HepG2 (cell line): ENCODE results near the gene SPAAR. TPM values are rescaled to one million over a fixed set of nuclear protein-coding genes. Genes with fewer than 3 reads are reported as not detected.
A peak's percentile ranks its signal among the peaks of the same experiment; 100 is the strongest.

ENCODE experiments used
- CEBPZ ChIP-seq: IDR thresholded peaks from 2 replicates; pipeline ENCODE4 v1.6.1; 2012; ENCODE audit warnings: low read length, improper control_type of control experiment
- CHD4 ChIP-seq: fragments of 200-600 bp; sonication (generic); IDR thresholded peaks from 2 replicates; pipeline ENCODE4 v1.7.0; 2017; ENCODE audit warnings: mild to moderate bottlenecking, low read length, borderline replicate concordance
- CREB3 ChIP-seq: sonication (generic); formaldehyde crosslinking; IDR thresholded peaks from 2 replicates; pipeline ENCODE4 v1.5.0; 2020; ENCODE audit warnings: missing genetic modification reagents
- FOSL2 ChIP-seq: sonication (generic); formaldehyde crosslinking; IDR thresholded peaks from 2 replicates; pipeline ENCODE4 v1.4.0; 2020; ENCODE audit warnings: missing genetic modification reagents
- HIC2 ChIP-seq: sonication (generic); formaldehyde crosslinking; IDR thresholded peaks from 2 replicates; pipeline ENCODE4 v1.9.0; 2022; ENCODE audit warnings: low read depth, missing genetic modification reagents
- HOMEZ ChIP-seq: IDR thresholded peaks from 2 replicates; pipeline ENCODE4 v1.6.1; 2016; ENCODE audit warnings: low read depth
- MTA1 ChIP-seq: sonication (generic); formaldehyde crosslinking; IDR thresholded peaks from 2 replicates; pipeline ENCODE4 v1.4.0; 2020; ENCODE audit warnings: missing genetic modification reagents, mild to moderate bottlenecking, borderline replicate concordance
- NFRKB ChIP-seq: fragments of 450-650 bp; IDR thresholded peaks from 2 replicates; pipeline ENCODE4 v1.6.1; 2017
- POGZ ChIP-seq: sonication (generic); formaldehyde crosslinking; IDR thresholded peaks from 2 replicates; pipeline ENCODE4 v1.4.0; 2020; ENCODE audit warnings: mild to moderate bottlenecking, missing genetic modification reagents
- RNF2 ChIP-seq: fragments of 450-650 bp; conservative IDR thresholded peaks from 2 replicates; pipeline ENCODE4 v1.6.1; 2016; ENCODE audit warnings: low read depth
- SRSF4 ChIP-seq: fragments of 200-400 bp; formaldehyde crosslinking; IDR thresholded peaks from one replicate; pipeline ENCODE4 v1.6.1; 2018; ENCODE audit warnings: mild to moderate bottlenecking, low read depth, low read length, moderate library complexity; ENCODE audit not compliant: poor library complexity, severe bottlenecking
- XRCC5 ChIP-seq: fragments of 200-400 bp; formaldehyde crosslinking; optimal IDR thresholded peaks from 2 replicates; pipeline ENCODE3; 2017; ENCODE audit warnings: mild to moderate bottlenecking, low read length
- ZFP90 ChIP-seq: sonication (generic); formaldehyde crosslinking; IDR thresholded peaks from 2 replicates; pipeline ENCODE4 v1.8.0; 2022; ENCODE audit warnings: missing genetic modification reagents, mild to moderate bottlenecking, inconsistent platforms, borderline replicate concordance
- ZNF619 ChIP-seq: sonication (generic); formaldehyde crosslinking; IDR thresholded peaks from 2 replicates; pipeline ENCODE4 v1.4.0; 2020; ENCODE audit warnings: mild to moderate bottlenecking, missing genetic modification reagents
- ZNF75D ChIP-seq: sonication (generic); formaldehyde crosslinking; IDR thresholded peaks from 2 replicates; pipeline ENCODE4 v1.8.1; 2023; ENCODE audit warnings: missing genetic modification reagents, mild to moderate bottlenecking, borderline replicate concordance
- ZNF770 ChIP-seq: sonication (generic); formaldehyde crosslinking; IDR thresholded peaks from 2 replicates; pipeline ENCODE4 v1.5.0; 2020; ENCODE audit warnings: mild to moderate bottlenecking, missing genetic modification reagents
- ZNF772 ChIP-seq: sonication (generic); formaldehyde crosslinking; IDR thresholded peaks from 2 replicates; pipeline ENCODE4 v1.5.0; 2020; ENCODE audit warnings: mild to moderate bottlenecking, missing genetic modification reagents
- polyA plus RNA-seq, 8 experiments: library from polyadenylated mRNA; depleted of rRNA in 3 of 8; stranded (reverse) in 7 of 8; unstranded in 1 of 8; fragments of >200 nt; fragmentation: Illumina TruSeq in 4 of 8; extraction: Trizol in 4 of 8; gene quantifications; 2 replicates each; pipeline versions ENCODE4 v1.2.1 to v1.2.3, GENCODE V29; 2011 to 2016; ENCODE audit warnings: low read depth in 4 of 8, missing spikeins in 1 of 8, mixed read lengths in 1 of 8; ENCODE audit not compliant: insufficient read depth in 1 of 8
- total RNA-seq, 5 experiments: library from RNA; depleted of rRNA; stranded (reverse); fragments of >200 nt; fragmentation: Illumina TruSeq; extraction: Trizol; gene quantifications; 2 replicates each; pipeline ENCODE4 v1.2.3, GENCODE V29; 2016; ENCODE audit warnings: low read depth in 1 of 5

SPAAR gene
- total and polyA plus RNA-seq, 2 of the 13 experiments (the other 11 are each of a cell fraction or from before 2014, with no cell fraction given): 0.07 TPM; not detected in 1

GRCh38 chr9:35905912-35906679 is 3.2 kb upstream of the SPAAR start, which contains the start of gene HRCT1 (continued):
- TF ChIP-seq HIC2: 0 out of 2 replicates have a peak, but pooled peaks have one; percentile 24
- TF ChIP-seq ZNF772 (CRISPR knock-in tag): no peak
- TF ChIP-seq ZFP90 (CRISPR knock-in tag): no peak
- TF ChIP-seq XRCC5: peak; percentile 64
- no peak for TF ChIP-seq ZNF75D (CRISPR knock-in tag)
- TF ChIP-seq MTA1 (CRISPR knock-in tag): peak; percentile 65; the same call in 1 of the 2 replicates
- no peak for TF ChIP-seq CREB3 (CRISPR knock-in tag)
- peak; percentile 32; the same call in 1 of the 2 replicates for TF ChIP-seq HOMEZ (CRISPR knock-in tag)
- TF ChIP-seq POGZ (CRISPR knock-in tag): peak; percentile 65
- no peak for TF ChIP-seq CEBPZ
- TF ChIP-seq RNF2: no peak
- TF ChIP-seq ZNF770 (CRISPR knock-in tag): peak; percentile 100
- peak; percentile 65 for TF ChIP-seq FOSL2 (CRISPR knock-in tag)
- no peak for TF ChIP-seq SRSF4
- TF ChIP-seq CHD4: no peak
- no peak for TF ChIP-seq NFRKB
- 0 out of 2 replicates have a peak, but pooled peaks have one; percentile 39 for TF ChIP-seq ZNF619 (CRISPR knock-in tag)
